CD4-positive, alpha-beta T cell (primary cell): ENCODE results near the gene GINS1. TPM values are rescaled to one million over a fixed set of nuclear protein-coding genes. Genes with fewer than 3 reads are reported as not detected.

Experiments used
- ATAC-seq: fragments of 200-7000 bp; cut with Tn5 transposase; one replicate; pipeline ENCODE4 v1.10.0; 2022; ENCODE audit warnings: mild to moderate bottlenecking; ENCODE audit not compliant: poor library complexity
- CTCF ChIA-PET: fragments of 350-600 bp; sonication (Branson Sonifier 250); formaldehyde crosslinking; loops from one replicate; lab custom pipeline; 2021; ENCODE audit warnings: antibody characterized with exemption, inconsistent platforms; lab: Charles Lee
- POLR2A ChIA-PET: fragments of 350-600 bp; sonication (Branson Sonifier 250); formaldehyde crosslinking; loops from one replicate; lab custom pipeline; 2021; ENCODE audit warnings: antibody characterized with exemption, inconsistent platforms; lab: Charles Lee
- DNase-seq, 14 experiments: peaks; one replicate each; pipeline ENCODE4 v3.0.0-alpha.2; 2013 to 2020; ENCODE audit warnings: mixed read lengths in 2 of 14
- H3K27ac ChIP-seq, 2 donors: one replicate each; pipeline versions ENCODE4 v1.5.1 to v1.7.0; 2013; ENCODE audit warnings: low read length in 2 of 2, low read depth in 1 of 2, mild to moderate bottlenecking in 1 of 2
- H3K27me3 ChIP-seq, 2 experiments: 1 replicate in 1 of 2; 2 replicates in 1 of 2; pipeline versions ENCODE4 v1.6.1 to v1.7.0; 2013; ENCODE audit warnings: low read length in 2 of 2, control low read depth in 1 of 2, mild to moderate bottlenecking in 1 of 2, moderate library complexity in 1 of 2; ENCODE audit not compliant: insufficient read depth in 2 of 2, control insufficient read depth in 1 of 2
- H3K36me3 ChIP-seq: one replicate; pipeline ENCODE4 v1.6.1; 2013; ENCODE audit warnings: low read length, control low read depth; ENCODE audit not compliant: insufficient read depth
- H3K4me1 ChIP-seq: one replicate; pipeline ENCODE4 v1.6.1; 2013; ENCODE audit warnings: low read length, control low read depth; ENCODE audit not compliant: insufficient read depth
- H3K4me3 ChIP-seq: one replicate; pipeline ENCODE4 v1.5.1; 2013; ENCODE audit warnings: mild to moderate bottlenecking, low read length, moderate library complexity
- H3K9me3 ChIP-seq, 2 experiments: 1 replicate in 1 of 2; 2 replicates in 1 of 2; pipeline versions ENCODE4 v1.6.1 to v1.7.0; 2013; ENCODE audit warnings: low read length in 2 of 2, mild to moderate bottlenecking in 2 of 2, control low read depth in 1 of 2, moderate library complexity in 1 of 2; ENCODE audit not compliant: control insufficient read depth in 1 of 2, insufficient read depth in 1 of 2
- H3K27ac Mint-ChIP-seq: one replicate; pipeline ENCODE4 v1.8.0; 2020; ENCODE audit warnings: mixed read lengths
- H3K27me3 Mint-ChIP-seq: one replicate; pipeline ENCODE4 v1.8.0; 2021; ENCODE audit warnings: mixed read lengths
- H3K36me3 Mint-ChIP-seq: one replicate; pipeline ENCODE4 v1.8.0; 2021; ENCODE audit warnings: low read depth, mixed read lengths
- H3K4me1 Mint-ChIP-seq: one replicate; pipeline ENCODE4 v1.8.0; 2021; ENCODE audit warnings: low read depth, mixed read lengths
- H3K4me3 Mint-ChIP-seq: one replicate; pipeline ENCODE4 v1.8.0; 2020; ENCODE audit warnings: mild to moderate bottlenecking, mixed read lengths
- H3K9me3 Mint-ChIP-seq: one replicate; pipeline ENCODE4 v1.8.0; 2020; ENCODE audit warnings: mixed read lengths
- intact Hi-C, 2 experiments: fragments of 100-400 bp; cut with DNase I in 1 of 2; cut with micrococcal nuclease in 1 of 2; formaldehyde crosslinking; loops; one replicate each; pipeline versions ENCODE4 v1.15.1 to v1.9.0; 2023 to 2025; cut with DNase I, micrococcal nuclease
- total RNA-seq, 174 experiments: library from RNA in 2 of 174; stranded (reverse) in 2 of 174; gene quantifications; one replicate each; pipeline ENCODE4 v1.2.3 and lab custom pipeline; 2021 to 2026
- TF ChIP-seq, protein P1 (sequence below): fragments of 200-600 bp; IDR thresholded peaks from one replicate; pipeline ENCODE4 v1.8.0; 2022; ENCODE audit warnings: antibody characterized with exemption, mild to moderate bottlenecking

Gene GINS1
- total RNA-seq, 2 experiments from 2014 or later = 0.08 to 0.17 TPM

- Mint-ChIP-seq H3K4me1 (peaks cover 20% of the 10 kb centered on the region), H3K4me3 (no peak overlapping the region), H3K27me3 (no peaks in the 10 kb centered on the region), H3K36me3 (no peaks in the 10 kb centered on the region), H3K27ac (no peak overlapping the region), H3K9me3 (no peaks in the 10 kb centered on the region)
- TF ChIP-seq, protein P1, sequence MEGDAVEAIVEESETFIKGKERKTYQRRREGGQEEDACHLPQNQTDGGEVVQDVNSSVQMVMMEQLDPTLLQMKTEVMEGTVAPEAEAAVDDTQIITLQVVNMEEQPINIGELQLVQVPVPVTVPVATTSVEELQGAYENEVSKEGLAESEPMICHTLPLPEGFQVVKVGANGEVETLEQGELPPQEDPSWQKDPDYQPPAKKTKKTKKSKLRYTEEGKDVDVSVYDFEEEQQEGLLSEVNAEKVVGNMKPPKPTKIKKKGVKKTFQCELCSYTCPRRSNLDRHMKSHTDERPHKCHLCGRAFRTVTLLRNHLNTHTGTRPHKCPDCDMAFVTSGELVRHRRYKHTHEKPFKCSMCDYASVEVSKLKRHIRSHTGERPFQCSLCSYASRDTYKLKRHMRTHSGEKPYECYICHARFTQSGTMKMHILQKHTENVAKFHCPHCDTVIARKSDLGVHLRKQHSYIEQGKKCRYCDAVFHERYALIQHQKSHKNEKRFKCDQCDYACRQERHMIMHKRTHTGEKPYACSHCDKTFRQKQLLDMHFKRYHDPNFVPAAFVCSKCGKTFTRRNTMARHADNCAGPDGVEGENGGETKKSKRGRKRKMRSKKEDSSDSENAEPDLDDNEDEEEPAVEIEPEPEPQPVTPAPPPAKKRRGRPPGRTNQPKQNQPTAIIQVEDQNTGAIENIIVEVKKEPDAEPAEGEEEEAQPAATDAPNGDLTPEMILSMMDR = no peak
- no peaks in the 10 kb centered on the region for H3K36me3 ChIP-seq
- POLR2A ChIA-PET = no interaction called here
- peaks cover 16% of the 10 kb centered on the region for H3K4me1 ChIP-seq
- H3K9me3 ChIP-seq = no peaks in the 10 kb centered on the region
- no peak overlapping the region for H3K4me3 ChIP-seq
- no peaks in the 10 kb centered on the region for H3K27me3 ChIP-seq
- H3K27ac ChIP-seq = no peak overlapping the region
- DNase-seq = no peak
- ATAC-seq = no peak
- intact Hi-C loops = no loop called here
- CTCF ChIA-PET = no interaction called here
Measured at GRCh38 chr20:25480156-25480555, 72.7 kb downstream of the GINS1 start.

- Mint-ChIP-seq H3K27me3 (no peaks in the 10 kb centered on the region), H3K4me3 (no peak overlapping the region), H3K9me3 (no peaks in the 10 kb centered on the region), H3K36me3 (no peaks in the 10 kb centered on the region), H3K27ac (no peak overlapping the region), H3K4me1 (peaks cover 26% of the 10 kb centered on the region)
- no peaks in the 10 kb centered on the region for H3K36me3 ChIP-seq
- CTCF ChIA-PET = no interaction called here
- H3K27me3 ChIP-seq = no peaks in the 10 kb centered on the region
- no peak overlapping the region for H3K4me3 ChIP-seq
- DNase-seq = no peak
- POLR2A ChIA-PET = no interaction called here
- no peak overlapping the region for H3K27ac ChIP-seq
- H3K4me1 ChIP-seq = peaks cover 21% of the 10 kb centered on the region
- no peak for ATAC-seq
- intact Hi-C loops = no loop called here
- H3K9me3 ChIP-seq = no peaks in the 10 kb centered on the region
- TF ChIP-seq, protein P1 = no peak
Measured at GRCh38 chr20:25480797-25481196, 73.3 kb downstream of the GINS1 start.

- H3K4me3 Mint-ChIP-seq = no peak overlapping the region
- H3K4me1 ChIP-seq = peaks cover 24% of the 10 kb centered on the region
- intact Hi-C loops = no loop called here
- POLR2A ChIA-PET = no interaction called here
- ATAC-seq = no peak
- no peak overlapping the region for H3K27ac Mint-ChIP-seq
- TF ChIP-seq, protein P1 = no peak
- H3K9me3 Mint-ChIP-seq = no peaks in the 10 kb centered on the region
- no peaks in the 10 kb centered on the region for H3K27me3 ChIP-seq
- no peak overlapping the region for H3K4me3 ChIP-seq
- CTCF ChIA-PET = no interaction called here
- H3K27me3 Mint-ChIP-seq = no peaks in the 10 kb centered on the region
- no peaks in the 10 kb centered on the region for H3K36me3 Mint-ChIP-seq
- DNase-seq = no peak
- H3K27ac ChIP-seq = no peak overlapping the region
- H3K36me3 ChIP-seq = no peaks in the 10 kb centered on the region
- peaks cover 32% of the 10 kb centered on the region for H3K4me1 Mint-ChIP-seq
- no peaks in the 10 kb centered on the region for H3K9me3 ChIP-seq
Measured at GRCh38 chr20:25481235-25481917, 73.9 kb downstream of the GINS1 start.
